Suppressor macrophage treated with lipopolysaccharide for 4 hours (primary cell): Measurements from ENCODE around the gene PDE9A.
"Not testable (repeated sequence)": the region's sequence is repeated elsewhere in the genome, so short reads cannot be mapped to it uniquely, and the experiment has no call there.

ENCODE experiments used
- DNase-seq: peaks from one replicate; pipeline ENCODE4 v3.0.0-alpha.2; 2020

The PDE9A gene

DNA sequence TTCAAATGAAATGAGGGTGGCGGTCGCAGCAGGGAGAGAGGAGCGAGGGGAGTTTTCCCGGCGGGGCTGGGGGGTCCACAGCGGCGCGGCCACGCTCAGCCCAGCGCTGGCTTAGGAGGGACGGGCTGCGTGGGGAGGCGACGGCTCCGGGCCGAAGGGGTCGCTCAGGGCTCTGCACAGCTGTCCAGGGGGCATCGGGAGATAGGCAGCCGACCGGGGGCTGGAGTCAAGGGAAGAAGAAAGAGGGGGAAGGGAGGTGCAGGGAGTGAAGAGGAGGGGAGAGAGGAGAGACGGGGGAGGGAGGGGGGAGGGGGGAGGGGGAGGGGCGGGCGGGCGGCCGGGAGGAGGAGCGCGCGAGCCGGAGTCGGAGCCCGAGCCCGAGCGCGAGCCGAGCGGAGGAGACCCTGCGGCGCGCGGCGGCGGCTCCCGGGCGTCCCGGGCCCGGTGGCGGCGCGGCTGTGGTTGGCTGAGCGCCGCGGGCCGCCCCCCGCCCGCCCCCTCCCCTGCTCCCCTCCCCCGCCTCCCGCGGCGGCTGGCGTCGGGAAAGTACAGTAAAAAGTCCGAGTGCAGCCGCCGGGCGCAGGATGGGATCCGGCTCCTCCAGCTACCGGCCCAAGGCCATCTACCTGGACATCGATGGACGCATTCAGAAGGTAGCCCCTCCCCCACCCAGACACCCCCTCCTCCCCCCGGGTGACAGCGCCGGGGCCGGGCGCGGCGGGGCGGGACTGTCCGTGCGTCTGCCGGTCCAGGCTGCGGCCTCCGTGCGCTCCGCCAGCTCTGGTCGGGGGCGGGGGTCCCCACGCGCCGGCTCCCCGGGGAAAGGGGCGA lies at the start of gene PDE9A:
Gene PDE9A (plus strand): TSS at position 391 of the 831 bp plus-strand sequence. CDS start 194 bp downstream, at position 585.
- DNase-seq = peak; percentile 13

DNA sequence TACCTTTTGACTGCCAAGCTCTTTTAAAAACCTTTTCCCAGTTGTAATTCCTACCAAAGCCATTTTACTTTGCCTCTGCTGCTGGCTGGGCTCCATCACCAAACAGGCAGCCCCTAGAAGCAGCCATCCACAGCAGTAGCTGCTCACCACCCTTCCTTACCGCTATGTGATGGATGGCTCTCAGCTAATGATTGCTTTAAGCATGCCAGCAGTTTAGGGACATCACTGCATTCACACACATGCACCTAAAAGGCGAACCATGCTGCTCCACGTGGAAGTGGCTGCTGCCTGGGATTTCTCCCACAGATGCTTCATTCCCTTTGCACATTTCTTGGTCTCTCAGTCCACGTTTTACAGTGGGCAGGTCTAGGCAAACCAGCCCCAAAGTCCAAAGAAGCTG lies 46.3 kb upstream of the PDE9A start:
- no peak for DNase-seq

DNA sequence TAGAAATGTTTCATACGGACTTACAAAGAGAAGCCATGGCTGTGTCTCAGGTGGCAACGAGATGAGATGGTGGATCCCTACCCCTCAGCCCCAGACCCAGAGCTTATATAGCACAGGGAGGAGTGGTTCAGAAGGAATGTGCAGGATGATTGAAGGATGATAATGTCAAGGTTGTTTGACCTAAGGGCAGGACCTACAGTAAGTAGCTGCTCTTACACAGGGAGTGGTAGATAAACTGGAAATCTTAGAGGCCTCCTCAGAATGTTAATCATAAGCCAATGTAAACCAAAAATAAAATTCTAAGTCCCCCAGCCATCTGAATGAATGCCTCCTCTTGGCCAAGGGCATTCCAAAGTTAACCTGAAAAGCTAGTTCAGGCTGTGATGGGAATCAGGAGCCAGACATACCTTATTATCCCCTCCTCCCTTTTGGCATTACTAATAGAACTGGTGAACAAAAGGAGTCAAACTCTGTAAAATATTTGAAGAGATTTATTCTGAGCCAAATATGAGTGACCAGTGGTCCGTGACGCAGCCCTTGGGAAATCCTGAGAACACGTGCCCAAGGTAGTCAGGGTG lies 45.8 kb upstream of the PDE9A start:
- DNase-seq = no peak

DNA sequence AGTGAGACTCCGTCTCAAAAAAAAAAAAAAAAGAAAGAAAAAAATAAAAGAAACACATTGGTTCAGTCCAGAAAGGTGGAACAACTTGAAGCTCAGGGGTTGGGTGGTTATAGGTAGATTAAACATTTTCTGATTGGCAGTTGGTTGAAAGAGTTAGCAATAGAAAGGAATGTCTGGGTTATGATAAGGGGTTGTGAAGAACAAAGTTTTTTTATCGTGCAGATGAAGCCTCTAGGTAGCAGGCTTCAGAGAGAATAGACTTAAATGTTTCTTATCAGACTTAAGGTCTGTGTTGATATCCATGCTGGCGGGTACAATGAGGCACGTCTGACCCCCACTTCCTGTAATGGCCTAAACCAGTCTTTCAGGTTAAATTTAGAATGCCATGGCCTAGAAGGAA lies 45.0 kb upstream of the PDE9A start:
- no peak for DNase-seq

DNA sequence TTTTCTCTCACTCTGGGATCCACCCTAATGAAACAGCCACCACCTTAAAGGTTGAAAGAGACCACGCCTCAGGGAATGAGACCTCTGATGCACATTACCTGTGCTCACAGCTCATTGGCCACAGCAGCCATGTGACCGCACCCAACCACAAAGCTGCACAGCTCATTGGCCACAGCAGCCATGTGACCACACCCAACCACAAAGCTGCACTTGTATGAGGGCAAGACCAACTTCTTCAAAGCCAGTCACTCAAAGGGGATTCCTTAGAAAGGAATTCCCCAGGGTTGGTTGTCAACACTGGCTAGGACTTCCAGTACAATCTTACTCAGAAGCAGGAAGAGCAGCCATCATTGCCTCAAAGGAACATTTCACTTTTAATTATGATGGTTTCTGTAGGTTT lies 43.6 kb upstream of the PDE9A start:
- peak; percentile 60 for DNase-seq

DNA sequence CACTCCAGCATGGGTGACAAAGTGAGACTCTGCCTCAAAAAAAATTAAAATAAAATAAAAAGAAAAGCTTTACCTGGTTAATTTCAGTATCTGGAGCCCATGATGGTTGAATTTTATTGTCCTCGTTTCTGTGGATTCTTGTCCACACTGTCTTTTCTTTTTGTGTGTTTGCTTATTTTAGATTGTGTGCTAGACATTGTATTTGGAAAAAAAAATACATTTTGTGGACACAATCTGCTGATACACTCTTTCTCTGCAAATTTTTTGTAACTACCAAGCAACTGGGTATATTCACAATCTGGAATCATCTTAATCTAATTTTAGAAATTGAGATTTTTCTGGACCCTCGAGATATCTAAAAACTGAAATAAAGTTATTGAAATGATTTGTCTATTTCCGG lies 41.6 kb upstream of the PDE9A start:
- DNase-seq = no peak

DNA sequence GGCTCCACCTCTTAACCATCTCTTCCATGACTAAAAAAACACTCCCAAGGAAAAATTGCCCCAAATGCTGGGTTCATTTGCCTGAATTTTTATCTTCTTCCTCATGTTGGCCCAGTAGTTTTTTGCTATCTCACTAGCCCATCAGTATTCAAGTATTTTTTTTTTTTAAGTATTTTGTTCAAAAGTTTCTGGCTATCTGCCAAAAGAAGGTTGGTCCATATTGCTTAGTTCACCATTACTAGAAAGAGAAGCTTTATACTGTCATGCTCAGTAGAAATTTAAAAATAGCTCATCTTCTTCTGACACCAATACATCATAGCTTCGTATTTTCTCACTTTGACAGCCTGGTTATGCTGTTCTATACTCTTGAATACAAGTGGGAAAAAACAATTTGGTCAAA lies 41.0 kb upstream of the PDE9A start:
- no peak for DNase-seq

DNA sequence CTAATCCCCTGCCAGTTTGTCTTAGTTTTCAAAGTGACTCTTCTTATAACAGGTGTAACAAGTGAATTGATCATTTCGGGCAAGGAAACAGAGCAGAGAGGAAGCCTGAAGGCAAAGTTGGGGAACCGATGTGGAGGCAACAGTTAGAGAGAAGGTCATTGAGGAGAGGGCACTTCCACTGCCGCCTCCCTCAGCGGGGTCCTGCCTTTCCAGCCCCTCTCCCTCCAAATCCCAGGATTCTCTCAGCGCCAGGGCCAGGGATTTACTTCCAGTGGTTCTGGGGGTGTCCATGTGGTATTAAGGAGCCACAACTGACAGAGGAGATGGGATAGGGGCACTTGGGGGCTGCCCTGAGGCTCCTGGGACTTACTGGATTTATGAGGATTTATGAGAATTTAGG lies 39.7 kb upstream of the PDE9A start:
- DNase-seq = no peak

DNA sequence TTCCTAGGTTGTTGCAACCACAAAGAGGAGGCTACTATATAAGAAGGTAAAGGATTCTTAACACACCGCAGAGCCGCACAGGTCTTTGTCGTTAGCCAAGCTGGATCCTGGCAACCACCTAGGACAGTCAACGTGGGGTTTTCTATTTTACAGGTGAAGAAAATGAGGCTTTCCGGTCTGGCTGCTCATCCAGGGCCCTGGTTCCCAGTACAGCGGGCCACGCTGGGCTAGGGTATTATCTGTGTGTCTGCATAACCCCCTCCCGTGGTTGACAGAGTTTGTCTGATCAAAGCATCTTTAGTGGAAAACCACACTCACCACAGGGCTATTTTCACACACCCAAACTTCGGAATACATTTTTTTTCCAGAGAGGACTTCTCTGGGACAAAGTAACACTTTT lies 39.0 kb upstream of the PDE9A start:
- DNase-seq = no peak

DNA sequence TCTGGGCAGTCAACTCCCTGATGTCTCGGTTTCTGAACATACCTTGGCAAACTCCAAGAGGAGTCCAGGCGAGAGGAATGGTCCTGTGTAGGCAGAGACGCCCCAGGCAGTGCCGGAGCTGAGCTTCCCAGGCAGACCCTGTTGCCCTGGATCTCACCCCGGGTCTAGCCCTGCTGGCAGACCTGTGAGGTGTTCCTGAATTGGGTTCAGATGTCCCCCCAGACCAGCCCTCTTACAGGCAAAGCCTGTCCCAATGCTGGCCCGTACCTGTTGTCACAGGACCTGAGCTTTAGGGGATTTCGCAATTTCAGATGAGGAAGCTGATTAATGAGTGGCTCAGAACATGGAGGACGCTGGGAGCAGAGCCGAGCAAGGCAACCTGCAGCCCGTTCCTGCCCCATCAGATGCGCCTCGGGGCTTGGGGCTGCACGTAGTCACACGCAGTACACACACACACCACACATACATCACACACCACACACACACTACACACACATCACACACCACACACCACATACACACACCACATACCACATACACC lies 38.5 kb upstream of the PDE9A start:
- DNase-seq = no peak

DNA sequence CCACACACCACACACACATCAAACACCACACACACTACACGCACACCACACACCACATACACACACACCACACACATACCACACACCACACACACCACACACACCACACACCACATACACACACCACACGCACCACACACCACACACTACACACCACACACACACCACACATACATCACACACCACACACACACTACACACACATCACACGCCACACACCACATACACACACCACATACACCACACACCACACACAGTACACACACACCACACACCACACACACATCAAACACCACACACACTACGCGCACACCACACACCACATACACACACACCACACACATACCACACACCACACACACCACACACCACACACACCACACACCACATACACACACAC lies 38.0 kb upstream of the PDE9A start:
- not testable (repeated sequence) for DNase-seq

DNA sequence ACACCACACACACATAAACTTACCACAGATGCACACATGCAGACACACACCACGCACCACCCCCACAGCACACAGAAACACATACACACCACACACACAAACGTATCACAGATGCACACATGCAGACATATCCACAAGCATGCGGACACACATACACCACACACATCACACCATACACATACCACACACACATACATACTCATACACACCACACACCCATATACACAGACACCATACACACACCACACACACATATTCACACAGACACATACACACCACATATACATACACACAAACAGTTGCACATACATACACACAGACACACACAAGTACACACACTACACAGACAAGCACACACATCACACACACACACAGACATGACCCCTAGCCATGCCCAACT lies 37.5 kb upstream of the PDE9A start:
- DNase-seq = no peak

DNA sequence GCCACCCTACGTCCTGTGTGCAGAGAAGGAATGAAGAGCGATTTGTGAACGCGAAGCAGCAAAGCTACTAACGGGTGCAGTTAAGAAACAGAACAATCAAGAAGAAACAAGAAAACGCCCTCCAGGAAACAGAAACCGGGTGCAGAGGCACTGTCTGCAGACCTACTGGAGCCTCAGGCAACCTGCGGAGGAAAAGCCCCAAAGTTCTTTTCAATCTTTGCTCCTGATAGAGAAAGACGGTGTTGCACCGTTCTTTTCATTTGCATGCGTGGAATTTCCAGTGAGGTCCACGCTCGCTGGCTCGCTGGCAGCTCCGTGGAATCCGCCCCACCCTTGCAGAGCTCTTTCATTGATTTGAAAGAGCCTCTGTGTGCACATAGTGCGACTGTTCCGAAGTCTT lies 37.0 kb upstream of the PDE9A start:
- DNase-seq = no peak

DNA sequence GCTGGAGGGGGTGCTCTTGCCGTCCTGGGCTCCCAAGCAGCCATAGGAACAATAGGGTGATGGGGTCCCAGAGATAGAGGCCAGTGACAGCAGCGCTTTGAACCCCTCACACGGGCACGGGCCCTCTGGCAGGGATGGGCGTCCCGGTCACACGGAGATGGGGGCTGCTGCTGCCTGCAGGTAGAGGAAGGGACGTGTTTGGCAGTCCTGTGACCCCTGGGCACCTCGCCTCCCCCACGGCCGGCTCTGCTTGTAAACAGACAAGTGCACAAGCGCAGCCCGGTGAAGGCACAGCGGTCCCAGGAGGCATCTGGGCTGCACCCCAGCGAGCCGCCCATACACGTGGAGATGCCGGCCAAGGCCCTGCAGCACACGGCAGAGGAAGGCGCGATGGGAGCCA lies 36.5 kb upstream of the PDE9A start:
- no peak for DNase-seq

DNA sequence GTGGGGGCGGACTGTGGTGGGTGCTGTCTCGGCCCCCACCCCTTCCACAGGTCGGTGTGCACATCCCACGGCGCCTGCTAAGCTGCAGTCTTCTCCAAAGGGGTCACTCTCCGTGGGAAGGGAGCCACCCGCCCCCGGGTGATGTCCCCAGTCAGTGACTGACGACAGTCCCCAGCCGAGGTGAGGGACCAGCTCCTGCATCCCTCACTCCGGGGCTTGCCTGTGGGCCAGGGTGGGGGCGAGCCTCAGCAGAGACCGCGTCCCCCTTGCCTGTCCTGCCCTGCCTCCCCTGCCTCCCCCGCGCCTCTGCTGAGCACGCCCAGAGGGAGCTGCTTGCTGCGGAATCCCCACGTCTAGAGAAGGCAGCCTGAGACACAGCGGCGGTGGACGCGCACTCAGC lies 35.9 kb upstream of the PDE9A start:
- DNase-seq = no peak

DNA sequence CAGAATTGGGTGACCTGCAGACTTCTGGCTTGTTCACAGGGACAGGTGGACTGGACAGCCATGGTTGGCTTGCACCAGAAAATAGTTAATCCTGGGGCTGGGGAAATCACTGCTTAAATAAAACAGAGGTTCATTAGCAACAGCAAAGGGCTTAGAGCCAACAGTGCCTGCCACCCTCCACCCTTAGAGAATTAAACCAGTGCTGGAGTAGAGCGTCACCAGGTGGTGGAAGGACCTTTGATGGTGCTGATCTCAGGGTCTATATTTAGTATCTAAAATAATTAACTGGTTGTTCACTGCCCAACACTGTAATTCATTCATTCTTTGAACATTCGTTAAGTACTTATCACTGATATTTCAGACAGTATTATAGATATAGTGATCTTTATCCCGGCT lies 34.7 kb upstream of the PDE9A start:
- no peak for DNase-seq

DNA sequence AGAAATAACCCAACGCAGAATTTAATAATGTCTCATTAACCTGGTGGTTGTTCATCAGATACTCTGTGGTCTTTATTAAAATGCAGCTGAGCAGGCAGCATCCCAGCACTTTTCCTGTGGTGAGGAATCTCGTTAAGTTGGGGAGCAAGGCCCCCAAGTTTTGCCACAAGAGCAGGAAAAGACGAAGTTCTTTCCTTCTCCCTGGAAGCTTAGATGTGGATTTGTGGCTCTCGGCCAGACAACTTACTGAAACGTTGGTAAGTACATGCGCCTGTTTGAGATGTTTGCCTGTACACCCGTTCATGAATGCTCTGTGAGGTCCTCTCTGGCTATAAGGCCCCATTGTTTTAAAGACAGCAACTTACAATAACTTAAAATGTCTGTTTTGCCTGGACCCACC lies 34.3 kb upstream of the PDE9A start:
- DNase-seq = no peak

DNA sequence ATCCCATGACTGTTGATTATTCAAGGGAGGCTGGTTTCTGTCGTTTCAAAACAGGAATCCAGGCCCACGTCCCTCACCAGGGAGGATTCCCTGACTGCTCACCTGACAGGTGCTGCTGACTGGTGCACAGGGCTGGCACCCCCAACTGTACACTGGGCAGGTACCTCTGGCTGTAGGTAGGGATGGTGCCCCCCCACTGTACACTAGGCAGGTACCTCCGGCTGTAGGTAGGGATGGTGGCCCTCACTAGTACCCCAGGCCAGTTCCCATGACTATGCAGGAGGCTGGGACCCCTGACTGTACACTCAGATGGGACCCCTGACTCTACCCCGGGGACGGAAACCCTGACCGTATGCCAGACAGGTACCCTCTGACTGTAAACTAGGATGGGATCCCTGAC lies 33.6 kb upstream of the PDE9A start:
- DNase-seq = no peak

DNA sequence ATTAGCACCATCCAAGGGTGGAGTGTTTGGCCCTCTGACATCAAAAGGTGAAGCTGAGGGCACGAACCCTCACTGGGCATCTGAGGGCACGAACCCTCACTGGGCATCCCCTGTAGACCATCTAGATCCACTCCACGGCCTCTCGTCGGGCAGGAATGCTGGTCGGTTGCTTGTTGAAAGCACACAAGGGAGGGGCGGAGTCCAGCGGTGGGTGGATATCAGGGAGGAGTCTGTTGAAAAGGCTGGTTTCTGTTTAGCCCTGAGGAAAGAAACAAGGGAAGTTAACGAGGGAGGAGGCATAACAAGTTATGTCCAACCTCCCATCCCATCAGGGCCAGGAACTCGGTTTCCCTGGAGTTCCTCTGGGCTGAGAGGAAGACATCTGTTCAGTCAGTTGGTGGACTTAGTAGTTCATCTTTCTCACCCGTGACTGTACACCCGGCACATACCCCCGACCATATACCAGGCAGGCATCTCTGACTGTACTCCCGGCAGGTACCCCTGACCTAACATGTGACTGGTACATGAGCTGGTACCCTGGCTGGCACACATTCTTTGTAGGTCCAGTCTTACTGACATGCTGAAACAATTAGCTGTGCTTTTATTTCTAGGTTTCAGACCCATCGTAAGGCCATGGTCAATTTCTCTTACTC lies 32.1 kb upstream of the PDE9A start:
- DNase-seq = no peak

DNA sequence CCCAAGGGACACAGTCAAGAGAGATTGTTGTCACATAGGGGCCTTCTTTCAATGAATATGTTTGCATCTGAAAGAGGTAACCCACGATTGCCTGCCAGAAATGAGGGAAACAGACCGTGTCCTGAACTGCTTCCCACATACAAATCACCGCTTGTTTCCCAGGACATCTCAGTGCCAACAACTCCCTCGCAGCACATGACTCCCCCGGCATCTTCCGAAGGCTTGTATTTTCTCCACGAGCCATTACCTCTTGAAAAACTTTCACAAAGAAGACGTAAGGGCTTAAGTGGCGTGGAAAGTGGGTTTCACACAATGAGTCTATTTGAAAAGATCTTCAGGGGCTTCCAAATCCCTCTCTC lies 31.6 kb upstream of the PDE9A start:
- DNase-seq = no peak

DNA sequence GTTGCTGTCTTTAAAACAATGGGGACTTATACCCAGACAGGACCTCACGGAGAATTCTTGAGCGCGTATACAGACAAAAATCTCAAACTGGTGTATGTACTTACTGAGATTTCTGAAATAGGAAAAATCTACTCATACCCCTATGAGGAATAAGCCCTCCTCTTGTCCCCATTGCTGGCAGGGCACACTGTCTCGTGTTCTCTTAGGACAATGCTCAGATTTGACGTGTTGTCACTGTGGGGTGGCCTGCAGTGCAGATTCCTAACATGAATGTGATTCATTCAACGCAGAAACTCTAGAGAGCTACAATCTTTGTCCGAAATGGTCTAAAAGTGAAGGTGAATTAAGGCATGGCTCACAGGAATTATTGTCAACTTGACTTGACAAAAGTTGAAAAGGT lies 31.1 kb upstream of the PDE9A start:
- DNase-seq = no peak

DNA sequence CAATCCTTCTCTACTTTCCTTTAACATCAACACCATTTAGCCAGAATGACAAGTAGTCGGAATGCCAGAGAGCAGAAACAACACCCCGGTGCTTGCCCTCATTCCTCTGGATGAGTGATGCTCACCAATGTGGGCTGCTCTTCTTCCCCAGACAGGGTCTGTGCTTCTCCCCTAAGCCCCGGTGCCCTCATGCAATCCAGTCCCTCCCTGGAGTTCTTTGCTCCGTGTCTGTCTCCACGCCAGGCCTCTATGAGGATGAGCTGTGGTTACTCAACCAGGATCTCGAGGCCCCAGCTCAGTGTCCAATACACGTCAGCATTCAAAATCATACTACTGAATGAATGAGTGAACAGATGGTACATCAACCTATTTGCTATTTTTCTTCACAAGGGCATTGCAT lies 29.7 kb upstream of the PDE9A start:
- no peak for DNase-seq

DNA sequence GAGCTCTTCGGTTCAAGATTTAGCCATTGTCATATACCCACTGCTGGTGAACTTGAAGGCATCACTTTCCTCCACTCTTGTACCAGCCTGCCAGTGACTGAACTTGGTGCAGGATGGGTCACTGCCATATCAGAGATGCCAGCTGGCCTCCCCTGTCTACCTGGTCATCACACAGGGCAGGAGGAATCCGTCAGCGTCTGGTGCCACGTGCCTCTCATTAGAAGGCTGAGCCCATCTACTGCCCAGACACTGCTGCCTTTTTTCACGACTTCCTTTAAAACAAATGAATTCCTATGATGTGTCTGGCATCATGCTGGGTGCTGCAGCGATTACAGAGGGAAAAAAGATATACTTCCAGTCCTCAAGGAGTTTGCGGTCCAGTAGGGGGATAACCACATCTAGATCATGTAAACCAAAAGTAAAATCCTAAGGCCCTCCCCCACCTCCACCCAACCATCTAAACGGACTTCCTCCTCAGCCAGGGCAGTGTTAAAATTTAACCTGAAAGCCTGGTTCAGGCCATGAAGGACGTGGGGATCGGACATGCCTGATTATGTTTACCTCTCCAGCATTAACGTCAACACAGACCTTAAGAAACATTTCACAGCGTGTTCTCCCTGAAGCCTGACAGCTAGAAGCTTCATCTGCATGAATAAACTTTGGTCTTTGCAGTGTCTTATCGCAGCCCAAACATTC lies 29.2 kb upstream of the PDE9A start:
- DNase-seq = no peak

DNA sequence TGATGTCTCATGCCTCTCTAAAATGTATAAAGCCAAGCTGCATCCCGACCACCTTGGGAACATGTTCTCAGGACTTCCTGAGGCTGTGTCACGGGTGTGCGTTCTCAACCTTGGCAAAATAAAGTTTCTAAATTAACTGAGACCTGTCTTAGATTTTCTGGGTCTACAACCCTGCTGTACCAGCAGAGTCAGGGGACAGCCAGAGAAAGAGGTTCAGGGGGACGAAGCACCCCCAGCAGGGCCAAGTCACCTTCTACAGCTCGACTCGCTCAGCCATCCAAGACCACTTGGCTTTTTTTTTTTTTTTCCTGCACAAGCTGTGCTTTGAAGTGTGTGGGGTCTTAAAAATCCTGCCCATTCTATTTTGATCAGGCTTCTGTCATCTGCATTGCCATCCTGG lies 28.5 kb upstream of the PDE9A start:
- DNase-seq = no peak
